GM18498 (cell line): ENCODE data around the gene KIF16B.
"Not testable (repeated sequence)": the region's sequence is repeated elsewhere in the genome, so short reads cannot be mapped to it uniquely, and the experiment has no call there.

Experiments
- ATAC-seq: cut with Tn5 transposase; IDR thresholded peaks from one replicate; pipeline ENCODE4 v1.9.1; 2021; ENCODE audit warnings: mild to moderate bottlenecking, moderate library complexity; ENCODE audit not compliant: unreplicated experiment

The KIF16B gene

DNA sequence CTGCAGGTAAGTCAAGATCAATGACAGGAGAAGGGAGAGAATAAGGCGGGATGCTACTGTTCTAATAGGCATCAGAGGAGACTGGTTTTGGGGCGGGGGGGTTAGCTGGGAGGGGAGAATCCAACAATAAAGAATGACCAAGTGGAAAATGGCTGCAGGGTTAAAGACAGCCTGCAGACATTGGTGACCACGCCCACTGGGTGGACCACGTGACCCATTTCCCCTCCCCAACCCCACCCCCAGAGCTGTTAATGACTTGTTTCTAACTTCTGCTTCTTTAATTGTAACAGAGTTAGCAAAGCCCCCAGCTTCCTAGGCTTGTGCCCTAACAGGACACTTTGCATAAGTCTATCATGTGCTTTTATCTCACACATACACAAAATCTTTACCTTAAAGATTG is 344.5 kb downstream of the KIF16B start:
- no peak for ATAC-seq

DNA sequence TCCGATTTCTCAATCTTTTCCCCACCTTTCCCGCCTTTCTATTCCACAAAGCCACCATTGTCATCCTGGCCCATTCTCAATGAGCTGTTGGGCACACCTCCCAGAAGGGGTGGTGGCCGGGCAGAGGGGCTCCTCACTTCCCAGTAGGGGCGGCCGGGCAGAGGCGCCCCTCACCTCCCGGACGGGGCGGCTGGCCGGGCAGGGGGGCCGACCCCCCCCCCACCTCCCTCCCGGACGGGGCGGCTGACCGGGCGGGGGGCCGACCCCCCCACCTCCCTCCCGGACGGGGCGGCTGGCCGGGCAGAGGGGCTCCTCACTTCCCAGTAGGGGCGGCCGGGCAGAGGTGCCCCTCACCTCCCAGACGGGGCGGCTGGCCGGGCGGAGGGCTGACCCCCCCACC is 346.3 kb downstream of the KIF16B start:
- ATAC-seq = not testable (repeated sequence)

DNA sequence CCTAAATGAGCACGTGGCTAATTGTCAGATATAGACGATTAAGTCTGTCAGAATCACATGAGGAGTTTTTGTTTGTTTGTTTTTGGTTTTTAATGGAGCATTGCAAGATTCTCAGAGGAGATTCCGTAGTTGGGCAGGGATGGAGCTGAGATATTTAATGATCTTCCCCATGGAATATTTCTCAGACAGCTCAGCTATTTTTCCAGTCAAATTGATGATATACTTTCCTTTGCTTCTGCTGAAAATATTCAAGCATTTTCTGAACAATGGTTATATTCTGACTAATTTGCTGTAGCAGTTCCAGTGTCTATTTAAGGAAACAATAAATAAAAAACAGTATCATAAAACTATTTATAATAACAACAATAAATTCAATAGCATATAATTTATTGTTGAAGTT is 348.4 kb downstream of the KIF16B start:
- no peak for ATAC-seq

DNA sequence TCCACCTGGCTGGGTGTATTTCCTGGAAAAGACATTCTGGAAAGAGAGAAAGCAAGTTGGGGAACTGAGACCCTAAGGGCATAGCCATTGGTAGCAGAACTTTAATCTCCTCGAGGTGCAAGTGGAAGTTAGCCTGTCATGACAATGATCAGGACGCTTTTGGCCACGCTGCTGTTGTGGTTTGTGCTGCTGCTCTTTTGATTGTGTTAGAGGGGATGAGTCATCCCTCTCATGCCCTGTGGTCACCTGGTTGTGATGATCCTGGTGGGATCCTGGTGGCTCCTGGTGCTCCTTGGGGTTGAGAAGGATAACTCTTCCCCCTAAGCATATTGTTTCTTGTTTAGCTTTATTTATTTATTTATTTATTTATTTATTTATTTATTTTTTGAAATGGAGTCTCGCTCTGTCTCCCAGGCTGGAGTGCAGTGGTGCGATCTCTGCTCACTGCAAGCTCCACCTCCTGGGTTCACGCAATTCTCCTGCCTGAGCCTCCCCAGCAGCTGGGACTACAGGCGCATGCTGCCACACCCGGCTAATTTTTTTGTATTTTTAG is 350.3 kb downstream of the KIF16B start:
- no peak for ATAC-seq
